Left lobe of liver (tissue), 2 donors: ENCODE results near the gene ACTG1. TPM values are rescaled to one million over a fixed set of nuclear protein-coding genes. Genes with fewer than 3 reads are reported as not detected.
A peak's percentile ranks its signal among the peaks of the same experiment; 100 is the strongest.

Source experiments
- ATAC-seq: fragments of 200-7000 bp; cut with Tn5 transposase; one replicate; pipeline ENCODE4 v1.9.1; 2020; ENCODE audit warnings: mild to moderate bottlenecking, moderate library complexity
- DNase-seq: peaks from one replicate; pipeline ENCODE4 v3.0.0-alpha.2; 2020; ENCODE audit warnings: low spot score
- total RNA-seq: library from RNA; stranded (reverse); gene quantifications from one replicate; pipeline ENCODE4 v1.2.1, GENCODE V29; 2021
- donor health status: DM: no; HTN: no; CAD: no; lungs with moderate emphysema.
- donor health status: DM: no; HTN: yes; CAD: no.

Gene ACTG1
- total RNA-seq, 1 donor from 2014 or later: 264 TPM

DNA sequence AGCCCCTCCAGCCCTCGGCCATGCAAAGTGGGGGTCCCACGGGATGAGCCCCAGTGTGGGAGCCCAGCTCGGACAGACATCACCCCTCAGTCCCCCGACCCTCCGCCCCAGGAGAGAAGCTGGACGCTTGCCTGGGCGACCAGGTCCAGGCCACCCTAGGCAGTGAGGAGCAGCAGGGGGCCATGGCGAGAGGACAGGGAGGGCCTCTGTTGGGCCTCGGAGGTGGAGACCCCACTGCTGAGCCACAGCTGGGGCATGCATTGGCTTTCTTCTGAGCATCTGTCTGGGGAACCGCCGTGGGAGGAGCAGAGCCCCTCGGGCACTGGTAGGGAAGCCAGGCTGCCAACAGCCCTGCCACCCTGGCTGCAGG, 13.0 kb downstream of the ACTG1 start:
- DNase-seq (no peak), ATAC-seq (no peak)

DNA sequence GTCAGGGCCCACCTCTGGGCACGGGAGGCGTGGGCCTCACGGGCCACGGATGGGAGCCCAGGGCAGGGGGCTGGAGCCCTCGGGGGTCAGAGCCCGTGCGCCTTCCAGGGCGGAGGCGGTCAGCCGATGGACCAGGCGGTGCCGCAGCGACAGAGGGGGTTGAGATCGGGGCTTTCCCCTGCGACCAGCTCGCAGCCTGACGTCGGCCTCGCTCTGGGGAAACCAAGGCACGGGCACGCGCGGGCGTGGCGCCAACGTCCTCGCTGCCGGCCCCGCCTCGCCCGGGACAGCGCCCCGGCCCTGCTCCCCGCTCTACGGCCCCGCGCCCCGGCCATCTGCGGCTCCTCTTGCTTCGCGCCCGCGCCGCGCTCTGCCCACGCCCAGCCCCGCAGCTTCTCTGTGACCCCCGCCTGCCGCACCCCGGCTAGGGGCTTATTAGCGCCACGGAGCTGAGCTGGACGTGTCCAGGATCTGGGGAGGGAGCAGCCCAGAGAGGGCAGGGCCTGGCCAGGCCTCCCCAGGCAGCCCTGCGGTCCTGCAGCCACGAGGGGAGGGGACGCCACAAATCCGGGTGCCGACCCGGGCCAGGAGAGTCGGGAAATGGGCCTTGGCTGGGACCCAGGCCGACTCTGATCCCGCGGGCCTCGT, 13.5 kb downstream of the ACTG1 start:
- no peak for DNase-seq

DNA sequence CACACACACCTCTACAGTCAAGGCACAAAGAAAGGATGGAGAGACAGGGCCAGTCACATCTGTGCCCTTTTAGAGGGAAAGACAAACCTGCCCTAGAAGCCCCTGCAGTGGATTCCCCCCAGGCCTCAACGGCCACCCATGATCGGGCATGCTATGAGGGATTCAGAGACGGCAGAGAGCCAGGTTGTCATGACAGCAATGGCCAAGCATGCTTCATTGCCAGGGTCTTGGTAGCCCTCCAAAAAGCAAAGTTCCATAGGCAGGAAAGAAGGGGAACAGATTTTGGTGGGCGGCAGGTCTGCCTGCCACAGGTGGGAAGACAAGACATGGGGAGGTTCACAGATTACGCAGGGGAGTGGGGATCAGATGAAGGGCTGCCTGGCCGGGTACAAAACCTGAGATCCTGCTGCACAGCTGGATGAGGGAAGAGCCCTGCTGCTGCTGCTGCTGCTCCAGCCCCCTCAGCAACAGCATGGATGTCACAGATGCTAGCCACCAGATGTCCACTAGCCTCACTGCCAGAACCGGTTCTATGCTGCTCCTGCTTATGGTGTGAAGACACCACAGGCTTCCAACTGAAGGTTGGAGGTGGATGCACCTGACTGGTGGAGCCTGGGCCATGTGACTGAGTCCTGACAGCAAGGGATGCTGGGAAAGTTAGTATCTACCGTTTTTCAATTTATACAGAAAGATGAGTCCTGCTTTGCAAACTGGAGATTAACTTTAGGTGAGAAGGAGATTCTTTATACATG, 17.8 kb downstream of the ACTG1 start:
- peak; percentile 47 for ATAC-seq

More for the DNA sequence above, 13.5 kb downstream of the ACTG1 start:
- no peak for ATAC-seq

DNA sequence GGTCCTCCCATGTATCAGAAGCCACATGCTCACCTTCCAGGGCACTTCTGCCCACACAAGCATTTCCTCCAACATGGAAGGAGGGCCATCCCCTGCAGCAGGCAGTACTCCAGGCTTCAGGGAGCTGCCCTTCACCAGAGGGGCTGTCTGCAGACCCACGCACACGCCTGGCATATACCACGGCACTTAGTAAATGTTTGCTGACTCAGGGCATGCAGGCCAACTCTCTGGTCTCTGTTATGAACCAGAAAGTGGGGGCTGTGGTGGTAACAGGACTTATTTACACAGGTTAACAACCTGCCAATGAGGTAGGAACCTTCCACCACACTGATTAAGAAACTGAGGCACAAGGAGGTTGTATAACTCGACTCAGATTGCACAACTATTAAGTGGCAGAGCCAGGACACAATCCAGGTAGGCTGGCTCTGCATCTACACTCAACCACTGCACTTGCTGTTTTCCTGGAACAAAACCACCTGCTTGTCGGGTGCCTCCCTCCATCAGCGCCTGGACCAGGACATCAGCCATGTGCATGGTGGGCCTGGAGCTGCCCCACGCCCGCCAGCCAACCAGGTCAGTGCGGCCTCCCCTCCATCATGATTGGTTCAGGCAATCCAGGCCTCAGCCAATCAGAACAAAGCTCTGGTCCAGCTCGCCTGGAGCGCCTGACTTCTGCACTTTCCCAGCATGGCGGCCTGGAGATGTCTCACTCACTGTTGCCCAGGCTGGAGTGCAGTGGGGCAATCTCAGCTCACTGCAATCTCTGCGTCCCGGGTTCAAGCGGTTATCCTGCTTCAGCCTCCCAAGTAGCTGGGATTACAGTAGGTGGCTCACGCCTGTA, 19.2 kb downstream of the ACTG1 start:
- ATAC-seq: no peak
- no peak for DNase-seq

More for the DNA sequence above, 17.8 kb downstream of the ACTG1 start:
- DNase-seq: no peak

DNA sequence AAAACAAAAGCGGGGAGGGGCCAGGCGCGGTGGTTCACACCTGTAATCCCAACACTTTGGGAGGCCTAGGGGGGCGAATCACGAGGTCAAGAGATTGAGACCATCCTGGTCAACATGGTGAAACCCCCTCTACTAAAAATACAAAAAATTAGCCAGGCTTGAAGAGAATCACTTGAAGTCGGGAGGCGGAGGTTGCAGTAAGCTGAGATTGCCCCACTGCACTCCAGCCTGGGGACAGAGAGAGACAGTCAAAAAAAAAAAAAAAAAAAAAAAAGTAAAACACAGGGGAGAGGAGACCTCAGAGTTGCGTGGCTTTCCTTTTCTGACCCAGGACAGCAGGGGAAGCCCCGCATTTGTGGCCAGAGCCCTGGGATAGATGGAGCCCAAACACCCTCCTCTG, 19.9 kb downstream of the ACTG1 start:
- ATAC-seq: no peak
- DNase-seq: no peak

DNA sequence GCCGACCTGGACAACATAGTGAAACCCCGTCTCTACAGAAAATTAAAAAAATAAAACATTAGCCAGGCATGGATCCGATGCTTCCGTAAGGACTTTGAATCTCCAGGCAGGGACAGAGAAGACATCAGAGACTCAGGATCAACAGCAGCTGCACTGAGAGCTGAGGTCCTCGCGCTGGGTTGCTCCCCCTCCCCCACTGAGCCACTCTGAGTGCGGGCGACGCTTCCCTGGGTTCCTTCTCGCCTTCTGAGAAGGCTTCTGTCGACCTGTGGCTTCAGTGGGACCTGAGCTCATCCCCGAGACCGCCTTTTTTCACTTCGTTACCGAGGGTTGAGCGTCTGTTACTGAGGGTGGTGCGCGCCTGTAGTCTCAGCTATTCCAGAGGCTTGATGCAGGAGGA, 20.4 kb downstream of the ACTG1 start:
- DNase-seq: no peak
- no peak for ATAC-seq

DNA sequence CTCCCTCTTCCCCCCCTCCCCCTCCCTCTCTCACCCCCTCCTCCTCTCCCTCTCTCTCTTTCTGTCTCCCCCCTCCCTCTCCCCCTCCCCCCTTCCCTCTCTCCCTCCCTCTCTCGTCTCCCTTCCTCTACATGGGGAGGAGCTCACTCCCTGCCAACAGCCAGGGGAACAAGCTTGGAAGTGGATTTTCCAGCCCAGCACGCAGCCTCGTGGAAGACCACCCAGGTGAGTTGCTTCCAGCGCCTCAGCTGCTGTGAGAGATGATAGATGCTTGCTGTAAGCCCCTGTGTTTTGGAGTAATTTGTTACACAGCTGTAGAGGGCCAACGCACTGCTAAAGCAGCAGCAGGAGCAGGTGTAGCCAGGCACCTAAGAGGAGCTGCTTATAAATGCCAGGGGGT, 20.8 kb downstream of the ACTG1 start:
- no peak for ATAC-seq
- no peak for DNase-seq

DNA sequence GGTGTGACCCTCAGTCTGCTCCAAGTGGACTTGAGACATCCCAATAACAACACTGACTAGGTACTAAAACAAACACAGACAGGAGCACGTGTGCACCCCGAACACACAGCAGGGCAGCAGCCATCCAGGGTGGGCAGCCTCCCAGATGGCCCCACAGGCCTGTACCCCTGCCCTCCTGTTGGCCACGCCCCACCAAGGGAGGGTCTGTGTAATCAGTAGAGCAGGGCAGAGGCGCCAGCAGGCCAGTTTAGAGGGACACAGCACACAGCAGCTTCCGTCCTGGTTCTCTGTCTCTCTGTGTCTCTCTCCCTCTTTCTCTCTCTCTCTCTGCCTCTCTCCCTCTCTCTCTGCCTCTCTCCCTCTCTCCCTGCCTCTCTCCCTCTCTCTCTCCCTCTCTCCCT, 21.4 kb downstream of the ACTG1 start:
- DNase-seq: no peak
- no peak for ATAC-seq

DNA sequence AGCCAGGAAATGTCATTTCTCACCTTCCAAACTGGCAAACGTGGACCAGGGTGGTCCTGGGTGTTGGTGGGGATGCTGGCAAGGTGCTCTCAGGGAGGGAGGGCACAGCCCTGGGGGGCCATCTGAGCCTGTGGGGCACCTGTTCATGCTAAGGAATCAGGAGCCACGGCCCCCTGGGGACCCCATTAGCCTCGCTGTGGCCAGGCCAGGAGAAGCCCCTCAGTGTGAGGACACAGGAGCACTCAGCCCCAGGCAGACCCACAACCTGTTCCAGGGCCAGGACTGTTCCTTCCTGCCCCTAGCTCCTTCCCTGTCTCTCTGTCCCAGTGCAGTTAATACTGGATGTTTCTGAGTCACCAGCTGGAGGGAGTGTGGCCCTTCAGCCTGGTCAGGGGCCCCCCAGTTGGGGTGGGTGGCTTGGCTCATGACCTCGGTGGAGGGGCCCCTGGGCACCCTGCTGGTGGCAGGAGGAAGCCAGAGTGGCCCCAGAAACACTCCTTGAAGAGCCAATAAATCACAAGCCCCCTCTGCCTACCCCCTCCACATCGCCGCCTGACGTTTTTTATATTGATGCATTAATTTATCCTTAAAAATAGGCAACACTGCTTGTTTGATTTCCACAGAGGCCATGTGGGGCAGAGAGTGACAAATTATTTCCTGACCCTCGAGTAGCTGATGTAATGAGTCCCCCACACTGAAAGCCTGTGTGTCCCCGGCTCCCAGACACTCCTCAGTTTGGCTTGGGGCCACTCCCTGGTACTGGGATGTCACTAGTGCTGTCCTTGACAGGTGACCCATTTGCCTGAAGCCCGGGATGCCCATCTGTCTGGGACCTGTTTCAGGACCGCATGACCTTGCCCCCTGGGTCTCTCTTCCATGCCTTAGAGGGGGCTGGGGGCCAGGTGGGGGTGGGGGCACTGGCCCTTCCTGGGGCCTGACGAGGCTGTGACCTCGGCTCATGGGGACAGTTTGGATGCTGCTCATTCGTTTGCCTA, 22.3 kb downstream of the ACTG1 start:
- DNase-seq: no peak

DNA sequence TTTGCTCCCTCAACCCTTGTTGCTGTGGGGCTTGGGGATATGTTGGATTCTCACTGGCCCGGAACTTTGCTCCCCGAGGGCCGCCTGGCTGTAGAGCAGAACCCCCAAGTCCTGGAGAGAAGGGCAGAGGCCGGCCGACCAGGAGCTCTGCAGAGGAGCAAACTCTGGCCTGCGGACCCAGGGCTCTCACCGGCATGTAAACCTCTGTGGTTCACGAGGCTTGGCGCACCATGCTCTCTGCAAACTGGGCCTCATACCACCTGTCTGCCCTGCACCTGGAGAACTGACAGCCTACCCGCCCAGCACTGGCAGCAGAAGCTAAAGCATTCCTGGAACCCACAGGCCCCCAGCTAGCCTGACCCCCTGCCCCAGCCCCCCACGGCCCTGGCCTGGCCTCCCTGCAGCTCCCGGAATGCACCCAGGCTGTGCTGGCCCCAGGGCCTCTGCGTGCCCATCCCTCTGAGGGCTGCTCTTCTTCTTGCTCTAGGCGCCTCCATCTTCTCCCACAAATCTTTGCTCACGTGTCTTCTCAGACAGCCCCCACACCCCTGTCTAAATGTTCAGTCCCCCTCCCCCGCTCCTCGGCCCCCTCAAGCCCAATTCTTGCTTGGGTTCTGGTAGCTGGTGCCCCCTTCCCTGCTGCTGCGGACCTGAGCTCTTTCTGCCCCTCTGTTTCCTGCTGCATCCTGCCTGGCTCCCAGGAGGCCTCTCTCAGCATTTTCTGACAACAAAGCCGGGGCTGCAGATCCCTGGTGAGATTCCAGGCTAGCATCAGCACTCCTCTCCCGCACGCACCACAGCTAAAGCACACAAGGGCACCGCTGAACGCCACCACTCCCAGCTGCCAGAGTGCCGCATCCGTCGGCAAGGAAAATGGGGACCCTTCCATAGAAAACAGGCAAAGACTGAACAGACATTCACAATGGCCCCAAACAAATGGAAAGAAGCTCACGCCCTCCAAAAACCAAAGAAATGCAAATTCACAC, 23.3 kb downstream of the ACTG1 start:
- DNase-seq: no peak
- ATAC-seq: no peak

More for the DNA sequence above, 22.3 kb downstream of the ACTG1 start:
- ATAC-seq: no peak

DNA sequence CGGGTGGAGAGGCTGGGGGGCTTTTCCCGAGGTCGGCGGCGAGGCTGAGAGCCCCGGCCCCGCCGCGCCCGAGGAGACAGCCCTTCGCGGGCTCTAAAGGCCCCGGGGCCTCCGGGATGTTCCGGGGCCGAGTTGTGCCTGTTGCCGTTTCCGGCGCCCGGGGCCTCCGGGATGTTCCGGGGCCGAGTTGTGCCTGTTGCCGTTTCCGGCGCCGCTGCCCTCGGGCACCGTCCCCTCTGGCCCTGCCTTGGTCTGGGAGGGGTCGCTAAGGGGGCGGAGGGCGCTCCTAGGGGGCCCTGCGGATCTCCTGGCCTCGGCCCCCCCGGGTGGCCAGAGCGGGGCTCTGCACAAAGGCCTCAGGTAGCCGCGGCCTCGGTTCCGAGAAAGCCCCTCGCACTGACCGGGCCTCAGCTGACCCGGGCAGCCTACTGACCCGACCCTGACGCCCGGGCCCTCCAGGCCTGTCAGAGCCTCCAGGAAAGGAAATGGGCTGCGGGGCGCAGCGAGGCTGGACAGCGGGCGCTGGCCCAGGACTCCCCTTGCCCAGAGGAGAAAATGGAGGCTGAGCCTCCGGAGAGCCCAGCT, 24.2 kb downstream of the ACTG1 start:
- DNase-seq (no peak), ATAC-seq (peak; percentile 1)

DNA sequence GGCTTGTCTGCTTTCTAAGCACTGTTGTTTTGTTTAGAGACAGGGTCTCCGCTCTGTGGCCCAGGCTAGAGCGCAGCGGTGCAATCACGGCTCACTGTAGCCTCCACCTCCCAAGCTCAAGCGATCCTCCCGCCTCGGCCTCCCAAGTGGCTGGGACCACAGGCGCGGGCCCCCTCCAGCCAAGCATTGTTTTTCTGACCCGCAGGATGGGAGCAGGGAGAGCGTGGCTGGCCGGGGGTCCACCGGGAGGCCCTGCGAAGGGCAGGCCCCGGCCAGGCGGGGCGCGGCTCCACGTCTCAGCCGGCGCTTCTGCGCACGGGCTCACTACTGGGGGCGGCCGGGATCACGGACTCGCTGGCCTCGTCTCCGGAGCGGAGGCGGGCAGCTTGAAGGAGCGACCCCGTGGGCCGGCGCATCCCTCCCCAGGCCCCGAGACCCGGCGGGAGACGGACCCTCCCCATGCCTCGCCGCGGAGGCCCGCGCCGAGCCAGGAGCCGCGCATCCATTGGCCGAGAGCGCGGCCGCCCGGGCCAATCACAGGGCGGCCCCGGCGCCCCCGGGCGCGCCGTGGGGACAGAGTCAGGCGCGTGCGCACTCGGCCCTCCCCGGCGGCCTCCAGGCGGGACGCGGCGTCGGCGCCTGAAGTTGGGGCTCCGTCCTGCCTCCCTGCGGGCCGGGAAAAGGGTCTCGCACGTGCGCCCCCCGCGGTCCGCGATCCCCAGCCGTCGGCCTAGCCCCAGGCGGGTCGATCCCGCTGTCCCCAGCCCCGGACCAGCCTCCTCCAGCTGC, 24.9 kb downstream of the ACTG1 start:
- DNase-seq (peak; percentile 77), ATAC-seq (peak; percentile 79)

DNA sequence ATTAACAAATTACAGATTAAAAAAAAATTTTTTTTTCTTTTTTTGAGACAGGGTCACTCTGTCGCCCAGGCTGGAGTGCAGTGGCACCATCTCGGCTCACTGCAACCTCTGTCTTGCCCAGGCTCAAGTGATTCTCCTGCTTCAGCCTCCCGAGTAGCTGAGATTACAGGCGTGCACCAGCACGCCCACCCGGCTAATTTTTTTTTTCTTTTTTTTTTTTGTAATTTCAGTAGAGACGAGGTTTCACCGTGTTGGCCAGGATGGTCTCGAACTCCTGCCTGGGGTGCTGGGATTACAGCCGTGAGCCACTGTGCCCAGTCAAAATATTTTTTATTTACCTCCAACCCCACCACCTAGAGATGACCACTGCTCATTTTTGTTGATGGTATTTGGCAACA, 25.5 kb downstream of the ACTG1 start:
- ATAC-seq (no peak), DNase-seq (no peak)

DNA sequence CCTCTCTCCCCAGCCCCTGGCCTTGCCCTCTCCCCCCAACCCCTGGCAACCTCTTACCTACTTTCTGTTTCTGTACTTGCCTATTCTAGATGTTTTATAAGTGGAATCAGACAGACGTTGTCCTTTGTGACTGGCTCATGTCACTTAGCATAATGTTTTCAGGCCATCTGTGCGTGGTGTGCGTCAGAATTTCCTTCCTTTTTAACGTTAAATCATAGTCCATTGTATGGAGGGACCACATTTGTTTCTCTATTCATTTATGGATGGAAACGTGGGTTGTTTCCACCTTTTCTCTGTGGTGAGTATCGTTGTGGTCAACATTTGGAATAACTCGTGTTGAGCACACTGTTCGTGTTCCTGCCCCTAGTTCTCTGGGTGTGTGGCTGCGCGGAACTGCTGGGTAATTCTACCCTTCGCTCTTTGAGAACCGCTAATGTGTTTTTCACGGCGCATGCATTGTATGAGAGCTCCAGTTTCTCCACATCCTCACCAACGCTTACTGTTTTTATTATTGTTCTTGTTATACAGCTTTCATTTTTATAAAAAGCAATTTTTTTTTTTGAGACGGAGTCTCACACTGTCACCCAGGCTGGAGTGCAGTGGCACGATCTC, 26.3 kb downstream of the ACTG1 start:
- ATAC-seq: no peak
- no peak for DNase-seq

DNA sequence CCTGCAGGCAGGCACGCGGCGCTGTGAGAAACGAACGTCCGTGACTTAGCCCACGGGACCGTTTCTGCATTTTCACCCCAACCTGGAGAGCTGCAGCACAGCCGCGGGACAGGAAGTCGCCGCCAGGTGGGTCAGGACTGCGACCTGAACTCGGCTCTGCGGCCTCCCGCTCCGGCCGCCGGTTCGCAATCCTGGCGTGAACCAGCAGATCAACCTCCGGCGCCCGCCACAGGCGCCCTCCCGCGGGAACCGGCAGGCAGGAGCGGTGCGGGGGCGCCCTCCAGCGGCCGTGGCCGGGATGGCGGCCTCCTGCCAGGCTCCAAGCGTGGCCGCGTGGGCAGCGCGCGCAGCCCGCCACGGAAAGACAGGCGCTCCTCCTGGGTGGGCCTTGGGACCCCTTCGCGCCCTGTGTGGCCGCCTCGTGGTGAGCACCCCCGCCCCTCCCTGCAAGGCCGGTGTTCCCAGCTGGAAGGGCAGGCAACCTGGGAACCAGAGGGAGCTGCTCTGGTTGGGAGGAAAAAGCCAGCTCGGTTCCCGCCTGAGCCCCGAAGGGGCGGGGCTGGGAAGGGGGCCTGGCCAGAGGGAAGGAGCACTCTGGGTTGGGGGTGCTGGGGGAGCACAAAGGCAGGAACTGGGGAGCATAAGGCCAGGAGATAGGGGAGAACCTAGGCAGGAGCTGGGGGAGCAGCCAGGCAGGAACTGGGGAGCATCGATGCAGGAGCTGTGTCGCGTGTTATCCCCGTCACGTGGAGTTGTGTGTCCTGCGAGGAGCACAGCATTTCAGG, 28.2 kb downstream of the ACTG1 start:
- ATAC-seq: peak; percentile 93
- peak; percentile 89 for DNase-seq

DNA sequence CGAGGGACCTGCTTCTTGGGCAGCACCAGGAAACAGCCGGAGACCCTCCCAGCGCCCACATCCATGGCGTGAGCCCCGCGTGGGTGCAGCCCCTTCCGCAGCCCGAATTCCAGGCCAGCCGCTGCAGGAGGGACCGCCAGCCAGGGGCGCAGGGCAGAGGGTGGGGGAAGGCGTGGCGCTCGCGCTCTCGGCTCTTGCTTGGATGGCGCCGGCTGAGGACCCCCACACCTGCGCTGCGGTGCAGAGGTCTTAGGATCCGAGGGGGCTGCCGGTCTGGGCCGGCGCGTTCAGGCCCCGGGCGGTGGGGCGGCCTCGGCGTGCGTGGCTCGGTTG, 28.8 kb downstream of the ACTG1 start:
- ATAC-seq: no peak
- DNase-seq: no peak
